ENCODE measurements around the gene RNF148.
"Not testable (repeated sequence)": the region's sequence is repeated elsewhere in the genome, so short reads cannot be mapped to it uniquely, and the experiment has no call there.

Gene RNF148

DNA sequence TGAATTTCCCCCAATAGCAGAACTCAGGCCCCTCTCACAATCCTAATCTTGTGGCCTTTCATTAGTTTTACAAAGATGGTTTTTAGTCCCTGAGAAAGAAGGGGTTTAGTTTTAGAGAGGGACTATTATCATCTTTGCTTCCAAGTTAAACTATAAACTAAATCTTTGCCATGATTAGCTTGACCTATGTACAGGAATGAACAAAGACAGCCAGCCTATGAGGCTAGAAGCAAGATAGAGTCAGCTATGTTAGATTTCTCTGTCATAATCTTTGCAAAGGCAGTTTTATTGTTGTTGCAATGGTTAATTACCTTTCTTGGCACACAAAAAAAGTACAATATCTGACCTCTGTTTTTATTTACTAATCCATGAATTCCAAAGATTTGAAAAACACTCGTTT is 22.9 kb downstream of the RNF148 start:
- TF ChIP-seq, protein P1, sequence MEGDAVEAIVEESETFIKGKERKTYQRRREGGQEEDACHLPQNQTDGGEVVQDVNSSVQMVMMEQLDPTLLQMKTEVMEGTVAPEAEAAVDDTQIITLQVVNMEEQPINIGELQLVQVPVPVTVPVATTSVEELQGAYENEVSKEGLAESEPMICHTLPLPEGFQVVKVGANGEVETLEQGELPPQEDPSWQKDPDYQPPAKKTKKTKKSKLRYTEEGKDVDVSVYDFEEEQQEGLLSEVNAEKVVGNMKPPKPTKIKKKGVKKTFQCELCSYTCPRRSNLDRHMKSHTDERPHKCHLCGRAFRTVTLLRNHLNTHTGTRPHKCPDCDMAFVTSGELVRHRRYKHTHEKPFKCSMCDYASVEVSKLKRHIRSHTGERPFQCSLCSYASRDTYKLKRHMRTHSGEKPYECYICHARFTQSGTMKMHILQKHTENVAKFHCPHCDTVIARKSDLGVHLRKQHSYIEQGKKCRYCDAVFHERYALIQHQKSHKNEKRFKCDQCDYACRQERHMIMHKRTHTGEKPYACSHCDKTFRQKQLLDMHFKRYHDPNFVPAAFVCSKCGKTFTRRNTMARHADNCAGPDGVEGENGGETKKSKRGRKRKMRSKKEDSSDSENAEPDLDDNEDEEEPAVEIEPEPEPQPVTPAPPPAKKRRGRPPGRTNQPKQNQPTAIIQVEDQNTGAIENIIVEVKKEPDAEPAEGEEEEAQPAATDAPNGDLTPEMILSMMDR (conservative IDR thresholded peaks at IDR 0.05; ENCODE audit: low read length) = no peak
- H3K4me3 ChIP-seq (ENCODE audit: low read length) = no peak overlapping the region
- no peak for DNase-seq (ENCODE audit: low read depth)

DNA sequence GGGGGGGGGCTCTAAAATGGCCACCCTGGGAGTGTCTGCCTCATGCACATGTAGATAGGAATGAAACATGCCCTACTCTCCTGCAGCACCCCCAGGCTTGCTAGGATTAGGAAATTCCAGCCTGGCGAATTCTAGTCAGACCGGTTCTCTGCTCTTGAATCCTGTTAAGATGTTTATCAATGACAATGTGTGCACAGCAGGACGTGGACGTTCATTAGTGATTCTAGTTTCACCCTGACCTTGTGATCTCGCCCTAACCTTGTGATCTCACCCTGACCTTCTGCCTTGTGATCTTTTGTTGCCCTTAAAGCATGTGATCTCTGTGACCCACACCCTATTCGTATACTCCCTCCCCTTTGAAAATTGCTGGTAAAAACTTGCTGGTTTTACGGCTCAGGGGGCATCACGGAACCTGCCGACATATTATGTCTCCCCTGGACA is 23.4 kb downstream of the RNF148 start:
- not testable (repeated sequence) for H3K4me3 ChIP-seq (ENCODE audit: low read length); DNase-seq (ENCODE audit: low read depth)

DNA sequence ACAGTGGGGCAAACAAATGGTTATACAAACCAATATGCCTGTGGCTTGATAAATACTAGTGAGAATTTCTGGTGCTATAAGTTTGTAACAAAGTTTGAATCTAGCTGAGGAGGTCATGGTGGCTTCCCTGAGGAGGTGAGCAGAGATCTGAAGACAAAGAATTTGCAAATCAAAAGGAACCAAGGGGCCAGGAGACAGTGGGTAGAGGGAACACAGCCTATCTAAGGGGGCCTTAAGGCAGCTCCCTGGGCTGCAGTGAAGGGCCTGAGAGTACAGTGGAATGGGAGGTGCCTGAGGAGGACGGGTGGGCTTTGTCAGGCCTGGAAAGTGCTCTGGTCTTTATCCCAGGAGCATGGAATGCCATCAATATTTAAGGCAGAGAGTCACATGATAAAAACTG is 25.6 kb downstream of the RNF148 start:
- no peak for DNase-seq (ENCODE audit: low read depth)
- TF ChIP-seq, protein P1 (conservative IDR thresholded peaks at IDR 0.05; ENCODE audit: low read length) = no peak
- no peak overlapping the region for H3K4me3 ChIP-seq (ENCODE audit: low read length)

DNA sequence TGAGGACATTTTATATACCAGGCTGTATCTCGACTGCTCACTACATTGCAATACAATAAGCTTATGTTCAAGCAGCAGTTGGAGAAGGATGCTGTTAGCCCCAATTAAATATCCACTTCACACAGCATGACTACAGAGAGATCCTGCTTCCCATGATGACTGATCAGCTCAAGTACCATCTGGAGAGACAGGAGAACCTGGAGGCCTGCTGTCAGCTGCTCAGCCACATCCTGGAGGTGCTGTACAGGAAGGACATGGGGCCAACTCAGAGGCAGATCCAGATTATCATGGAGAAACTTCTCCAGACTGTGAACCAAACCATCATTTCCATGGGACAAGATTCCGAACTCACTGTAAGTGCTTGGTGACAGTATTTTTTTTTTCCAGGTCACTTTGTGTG is 26.3 kb downstream of the RNF148 start:
- TF ChIP-seq, protein P1 (conservative IDR thresholded peaks at IDR 0.05; ENCODE audit: low read length) = no peak
- H3K4me3 ChIP-seq (ENCODE audit: low read length) = no peak overlapping the region
- DNase-seq (ENCODE audit: low read depth) = no peak

DNA sequence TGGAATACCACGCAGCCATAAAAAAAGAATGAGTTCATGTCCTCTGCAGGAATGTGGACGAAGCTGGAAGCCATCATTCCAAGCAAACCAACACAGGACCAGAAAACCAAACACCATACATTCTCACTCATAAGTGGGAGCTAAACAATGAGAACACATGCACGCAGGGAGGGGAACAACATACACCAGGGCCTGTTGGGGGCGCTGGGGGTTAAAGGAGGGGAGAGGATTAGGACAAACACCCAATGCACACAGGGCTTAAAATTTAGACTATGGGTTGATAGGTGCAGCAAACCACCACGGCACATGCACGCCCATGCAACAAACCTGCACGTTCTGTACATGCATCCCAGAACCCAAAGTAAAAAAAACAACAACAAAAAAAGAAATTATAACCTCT is 27.1 kb downstream of the RNF148 start:
- H3K4me3 ChIP-seq (ENCODE audit: low read length) = no peak overlapping the region
- DNase-seq (ENCODE audit: low read depth) = no peak
- TF ChIP-seq, protein P1 (conservative IDR thresholded peaks at IDR 0.05; ENCODE audit: low read length) = no peak

DNA sequence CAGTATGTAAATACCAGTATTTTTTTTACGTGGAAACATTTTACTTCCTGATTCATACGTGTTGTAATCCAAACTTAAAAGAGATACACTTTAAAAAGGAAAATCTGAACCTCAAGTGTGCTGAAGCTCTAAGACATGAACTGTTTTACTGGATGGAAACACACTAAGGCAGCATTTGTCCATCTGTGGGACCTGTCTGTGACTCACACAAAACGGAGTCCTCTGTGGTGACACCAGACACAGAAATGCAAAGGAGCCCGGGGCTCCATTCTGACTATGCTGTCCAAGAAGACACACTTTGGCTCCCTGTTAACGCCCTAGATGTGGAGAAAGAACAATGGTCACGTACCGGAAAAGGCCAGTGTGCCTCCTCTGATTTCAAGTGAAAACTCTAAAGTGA is 27.7 kb downstream of the RNF148 start:
- no peak overlapping the region for H3K4me3 ChIP-seq (ENCODE audit: low read length)
- DNase-seq (ENCODE audit: low read depth) = no peak
- TF ChIP-seq, protein P1 (conservative IDR thresholded peaks at IDR 0.05; ENCODE audit: low read length) = no peak

DNA sequence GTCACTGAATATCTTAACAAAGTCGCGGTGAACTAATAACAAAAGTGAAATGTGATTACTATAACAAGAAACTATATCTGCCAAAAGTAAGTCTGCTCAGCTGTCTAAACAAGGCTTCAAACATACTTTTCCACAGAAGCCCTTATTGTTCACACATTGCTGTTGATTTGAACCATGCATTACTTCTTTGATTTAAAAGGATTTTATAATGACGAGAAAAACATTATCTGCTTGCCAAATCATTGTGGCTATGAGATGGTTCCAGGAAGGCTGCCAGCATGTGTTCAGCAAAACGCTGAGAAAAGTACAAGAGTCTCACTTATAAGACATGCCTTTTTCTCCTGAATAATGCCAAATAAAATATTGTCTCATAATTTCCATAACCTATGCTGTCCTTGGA is 28.2 kb downstream of the RNF148 start:
- peak; percentile 47 for DNase-seq (ENCODE audit: low read depth)
- TF ChIP-seq, protein P1 (conservative IDR thresholded peaks at IDR 0.05; ENCODE audit: low read length) = no peak
- H3K4me3 ChIP-seq (ENCODE audit: low read length) = no peak overlapping the region

DNA sequence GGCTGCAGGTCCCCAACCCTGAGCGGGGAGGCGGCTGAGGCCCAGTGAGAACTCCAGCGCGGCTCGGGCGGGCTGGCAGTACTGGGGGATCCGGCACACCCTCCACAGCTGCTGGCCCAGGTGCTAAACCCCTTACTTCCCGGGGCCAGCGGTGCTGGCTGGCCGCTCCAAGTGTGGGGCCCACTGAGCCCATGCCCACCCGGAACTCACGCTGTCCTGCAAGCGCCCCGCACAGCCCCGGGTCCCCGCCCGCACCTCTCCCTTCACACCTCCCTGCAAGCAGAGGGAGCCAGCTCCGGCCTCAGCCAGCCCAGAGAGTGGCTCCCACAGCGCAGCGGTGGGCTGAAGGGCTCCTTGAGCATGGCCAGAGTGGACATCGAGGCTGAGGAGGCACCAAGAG is 28.8 kb downstream of the RNF148 start:
- TF ChIP-seq, protein P1 (conservative IDR thresholded peaks at IDR 0.05; ENCODE audit: low read length) = no peak
- H3K4me3 ChIP-seq (ENCODE audit: low read length) = no peak overlapping the region
- no peak for DNase-seq (ENCODE audit: low read depth)

All from AG10803 (cell line).